Activated naive CD8-positive, alpha-beta T cell treated with anti-CD3 and anti-CD28 coated beads, Interleukin-2, amount 50 U/mL, for 24 hours (primary cell): ENCODE results near the gene ZNF488.

Experiments
- ATAC-seq: fragments of 150-1000 bp; cut with Tn5 transposase; one replicate; pipeline ENCODE4 v1.10.0; 2021
- DNase-seq: peaks from one replicate; pipeline ENCODE4 v3.0.0; 2021
- H3K27ac Mint-ChIP-seq: one replicate; pipeline ENCODE4 v1.8.0; 2021; ENCODE audit warnings: mild to moderate bottlenecking, mixed read lengths
- H3K27me3 Mint-ChIP-seq: one replicate; pipeline ENCODE4 v1.8.0; 2021; ENCODE audit warnings: mixed read lengths
- H3K36me3 Mint-ChIP-seq: one replicate; pipeline ENCODE4 v1.8.0; 2021; ENCODE audit warnings: low read depth, mixed read lengths
- H3K4me1 Mint-ChIP-seq: one replicate; pipeline ENCODE4 v1.8.0; 2021; ENCODE audit warnings: mixed read lengths
- H3K4me3 Mint-ChIP-seq: one replicate; pipeline ENCODE4 v1.8.0; 2021; ENCODE audit warnings: mild to moderate bottlenecking, moderate library complexity, mixed read lengths
- H3K9me3 Mint-ChIP-seq: one replicate; pipeline ENCODE4 v1.8.0; 2021; ENCODE audit warnings: mixed read lengths

Gene ZNF488

GRCh38 chr10:47368431-47369180 lies 15.5 kb downstream of the ZNF488 start:
- no peak for DNase-seq
- H3K4me3 Mint-ChIP-seq, result no peak overlapping the region
- no peaks in the 10 kb centered on the region for H3K9me3 Mint-ChIP-seq
- no peaks in the 10 kb centered on the region for H3K36me3 Mint-ChIP-seq
- H3K4me1 Mint-ChIP-seq, result no peaks in the 10 kb centered on the region
- ATAC-seq, result no peak
- no peak overlapping the region for H3K27ac Mint-ChIP-seq
- H3K27me3 Mint-ChIP-seq, result no peaks in the 10 kb centered on the region

GRCh38 chr10:47367646-47368045 lies 16.4 kb downstream of the ZNF488 start:
- ATAC-seq, result no peak
- DNase-seq, result no peak
- no peaks in the 10 kb centered on the region for H3K27me3 Mint-ChIP-seq
- no peak overlapping the region for H3K27ac Mint-ChIP-seq
- H3K4me3 Mint-ChIP-seq, result no peak overlapping the region
- no peaks in the 10 kb centered on the region for H3K4me1 Mint-ChIP-seq
- H3K36me3 Mint-ChIP-seq, result no peaks in the 10 kb centered on the region
- H3K9me3 Mint-ChIP-seq, result no peaks in the 10 kb centered on the region

- Mint-ChIP-seq H3K27me3 (no peaks in the 10 kb centered on the region), H3K9me3 (no peaks in the 10 kb centered on the region), H3K27ac (no peak overlapping the region), H3K4me3 (no peak overlapping the region), H3K36me3 (no peaks in the 10 kb centered on the region), H3K4me1 (no peaks in the 10 kb centered on the region)
- no peak for ATAC-seq
- no peak for DNase-seq
Observed at GRCh38 chr10:47366731-47367460, 17.2 kb downstream of the ZNF488 start.

- Mint-ChIP-seq H3K36me3 (no peaks in the 10 kb centered on the region), H3K27me3 (no peaks in the 10 kb centered on the region), H3K4me3 (no peak overlapping the region), H3K27ac (no peak overlapping the region), H3K9me3 (no peaks in the 10 kb centered on the region), H3K4me1 (no peaks in the 10 kb centered on the region)
- DNase-seq, result no peak
- no peak for ATAC-seq
Observed at GRCh38 chr10:47366181-47366631, 17.9 kb downstream of the ZNF488 start.

GRCh38 chr10:47365431-47366180 lies 18.5 kb downstream of the ZNF488 start:
- Mint-ChIP-seq H3K9me3 (no peaks in the 10 kb centered on the region), H3K4me3 (no peak overlapping the region), H3K36me3 (no peaks in the 10 kb centered on the region), H3K27ac (no peak overlapping the region), H3K27me3 (no peaks in the 10 kb centered on the region), H3K4me1 (no peaks in the 10 kb centered on the region)
- DNase-seq (no peak), ATAC-seq (no peak)

- no peak overlapping the region for H3K27ac Mint-ChIP-seq
- no peaks in the 10 kb centered on the region for H3K27me3 Mint-ChIP-seq
- H3K36me3 Mint-ChIP-seq, result no peaks in the 10 kb centered on the region
- H3K4me1 Mint-ChIP-seq, result no peaks in the 10 kb centered on the region
- ATAC-seq (no peak), DNase-seq (no peak)
- no peaks in the 10 kb centered on the region for H3K9me3 Mint-ChIP-seq
- no peak overlapping the region for H3K4me3 Mint-ChIP-seq
Observed at GRCh38 chr10:47364911-47365310, 19.2 kb downstream of the ZNF488 start.

GRCh38 chr10:47364366-47364765 lies 19.7 kb downstream of the ZNF488 start:
- DNase-seq, result no peak
- H3K4me1 Mint-ChIP-seq, result no peaks in the 10 kb centered on the region
- ATAC-seq, result no peak

GRCh38 chr10:47363781-47364180 lies 20.3 kb downstream of the ZNF488 start:
- H3K4me3 Mint-ChIP-seq, result no peak overlapping the region
- DNase-seq (no peak), ATAC-seq (no peak)
- H3K9me3 Mint-ChIP-seq, result no peaks in the 10 kb centered on the region
- H3K27ac Mint-ChIP-seq, result no peak overlapping the region
- H3K4me1 Mint-ChIP-seq, result no peaks in the 10 kb centered on the region
- no peaks in the 10 kb centered on the region for H3K27me3 Mint-ChIP-seq
- H3K36me3 Mint-ChIP-seq, result no peaks in the 10 kb centered on the region

More at GRCh38 chr10:47364366-47364765, 19.7 kb downstream of the ZNF488 start:
- no peaks in the 10 kb centered on the region for H3K36me3 Mint-ChIP-seq
- no peak overlapping the region for H3K4me3 Mint-ChIP-seq
- H3K27ac Mint-ChIP-seq, result no peak overlapping the region
- H3K9me3 Mint-ChIP-seq, result no peaks in the 10 kb centered on the region
- H3K27me3 Mint-ChIP-seq, result no peaks in the 10 kb centered on the region

GRCh38 chr10:47362199-47362598 lies 21.9 kb downstream of the ZNF488 start:
- ATAC-seq (no peak), DNase-seq (no peak)
- no peaks in the 10 kb centered on the region for H3K36me3 Mint-ChIP-seq
- no peak overlapping the region for H3K27ac Mint-ChIP-seq
- no peaks in the 10 kb centered on the region for H3K4me1 Mint-ChIP-seq
- no peaks in the 10 kb centered on the region for H3K27me3 Mint-ChIP-seq
- no peaks in the 10 kb centered on the region for H3K9me3 Mint-ChIP-seq
- no peak overlapping the region for H3K4me3 Mint-ChIP-seq

- DNase-seq, result peak; percentile 48
- Mint-ChIP-seq H3K4me1 (no peaks in the 10 kb centered on the region), H3K27me3 (no peaks in the 10 kb centered on the region), H3K27ac (no peak overlapping the region), H3K36me3 (no peaks in the 10 kb centered on the region), H3K4me3 (no peak overlapping the region), H3K9me3 (no peaks in the 10 kb centered on the region)
- no peak for ATAC-seq
Observed at GRCh38 chr10:47361293-47361692, 22.8 kb downstream of the ZNF488 start.

GRCh38 chr10:47360419-47361040 lies 23.6 kb downstream of the ZNF488 start:
- no peaks in the 10 kb centered on the region for H3K36me3 Mint-ChIP-seq
- ATAC-seq, result no peak
- no peak overlapping the region for H3K4me3 Mint-ChIP-seq
- H3K27me3 Mint-ChIP-seq, result no peaks in the 10 kb centered on the region
- H3K4me1 Mint-ChIP-seq, result no peaks in the 10 kb centered on the region
- no peak for DNase-seq
- no peaks in the 10 kb centered on the region for H3K9me3 Mint-ChIP-seq
- H3K27ac Mint-ChIP-seq, result no peak overlapping the region

- Mint-ChIP-seq H3K4me3 (no peak overlapping the region), H3K27ac (no peak overlapping the region), H3K4me1 (no peaks in the 10 kb centered on the region), H3K27me3 (no peaks in the 10 kb centered on the region), H3K9me3 (no peaks in the 10 kb centered on the region), H3K36me3 (no peaks in the 10 kb centered on the region)
- DNase-seq (no peak), ATAC-seq (no peak)
Observed at GRCh38 chr10:47359626-47360418, 24.3 kb downstream of the ZNF488 start.

GRCh38 chr10:47359101-47359500 lies 25.0 kb downstream of the ZNF488 start:
- ATAC-seq (no peak), DNase-seq (no peak)
- Mint-ChIP-seq H3K27ac (no peak overlapping the region), H3K36me3 (no peaks in the 10 kb centered on the region), H3K27me3 (no peaks in the 10 kb centered on the region), H3K4me3 (no peak overlapping the region), H3K9me3 (no peaks in the 10 kb centered on the region), H3K4me1 (no peaks in the 10 kb centered on the region)

GRCh38 chr10:47358457-47358856 lies 25.6 kb downstream of the ZNF488 start:
- DNase-seq, result no peak
- Mint-ChIP-seq H3K27me3 (no peaks in the 10 kb centered on the region), H3K4me3 (no peak overlapping the region), H3K27ac (no peak overlapping the region), H3K4me1 (no peaks in the 10 kb centered on the region), H3K9me3 (no peaks in the 10 kb centered on the region), H3K36me3 (no peaks in the 10 kb centered on the region)
- ATAC-seq, result no peak
